ENCODE measurements around the gene TNPO3. TPM values are rescaled to one million over a fixed set of nuclear protein-coding genes. Genes with fewer than 3 reads are reported as not detected.

The TNPO3 gene
- total and polyA plus RNA-seq, 2 of the 4 experiments (the other 2 are of a cell fraction): 24.2 to 77.2 TPM

DNA sequence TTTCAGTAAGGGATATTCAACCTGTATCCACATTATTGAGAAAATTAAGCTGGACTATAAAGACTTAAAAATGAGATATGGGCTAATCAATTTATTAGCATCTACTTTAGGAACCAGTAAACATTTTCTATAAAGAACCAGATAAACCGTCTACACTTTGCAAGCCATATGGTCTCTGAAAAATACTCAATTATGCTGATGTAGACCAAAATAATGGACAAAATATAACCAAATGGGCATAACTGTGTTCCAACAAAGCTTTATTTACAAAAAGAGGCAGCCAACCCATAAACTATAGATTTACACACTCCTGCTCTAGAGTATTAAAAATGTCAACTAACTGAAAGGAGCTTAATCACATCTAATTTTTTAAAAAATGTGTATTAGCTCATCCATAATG lies 42.3 kb downstream of the TNPO3 start:
- H3K27me3 ChIP-seq (ENCODE audit: control insufficient read depth, insufficient read depth, low read length): no peaks in the 10 kb centered on the region
- H3K14ac ChIP-seq (replicated peaks; ENCODE audit: low read depth, low read length): no peak overlapping the region
- H3K4ac ChIP-seq (ENCODE audit: low read depth, low read length): no peak overlapping the region
- H3K9ac ChIP-seq (ENCODE audit: low read depth, low read length): no peak overlapping the region
- TF ChIP-seq POLR2A (IDR thresholded peaks at IDR 0.05; ENCODE audit: low read depth, low read length) (no peak), MAZ (IDR thresholded peaks at IDR 0.05; ENCODE audit: borderline replicate concordance, low read depth, low read length) (no peak), NFE2L2 (IDR thresholded peaks at IDR 0.05; ENCODE audit: low read depth, low read length) (no peak), RFX5 (IDR thresholded peaks at IDR 0.05; ENCODE audit: low read depth, low read length) (no peak)
- no peak overlapping the region for H3K4me2 ChIP-seq (ENCODE audit: low read depth, low read length)
- no peak overlapping the region for H3K23ac ChIP-seq (ENCODE audit: low read depth, low read length)
- H3K79me1 ChIP-seq (ENCODE audit: low read depth in 1 of 2, low read length in 2 of 2): peaks cover 16 to 25% of the 10 kb centered on the region in 2 experiments; a peak in 3 of 4 replicates
- no peak overlapping the region for H3K56ac ChIP-seq (ENCODE audit: extremely low read depth, insufficient read depth, low read length)
- dilution Hi-C loops (cut with HindIII; ENCODE audit: low sequenced_read_pairs, unreplicated experiment) (no loop called here), in situ Hi-C loops (cut with MboI; ENCODE audit: low sequenced_read_pairs) (no loop called here), intact Hi-C loops (cut with micrococcal nuclease) (no loop called here)
- ChIA-PET CTCF (interaction anchor here (0.6 kb wide), 1 partner anchor 197 kb away, joined by 3 read pairs; no protein-coding TSS in a partner anchor), POLR2A (ENCODE audit: unreplicated experiment) (no interaction called here)
- no peak overlapping the region for H2BK20ac ChIP-seq (ENCODE audit: low read depth, low read length)
- no peak overlapping the region for H4K91ac ChIP-seq (ENCODE audit: insufficient read depth, low read depth, low read length)
- H2BK15ac ChIP-seq (ENCODE audit: low read depth, low read length): no peak overlapping the region
- no peak for DNase-seq
- WGBS, 2 experiments (ENCODE audit: extremely low coverage in 2 of 2, insufficient read length in 1 of 2): no CpG with 5 or more reads among the region's 1 CpG
- no peak overlapping the region for H3K18ac ChIP-seq (ENCODE audit: low read depth, low read length)
- no peaks in the 10 kb centered on the region; the same call in 1 of the 2 replicates for H4K20me1 ChIP-seq (ENCODE audit: insufficient read depth, low read length)
- H3K9me1 ChIP-seq (ENCODE audit: insufficient read depth, low read length): 0 out of 2 replicates have a peak, but pooled peaks cover 3% of the 10 kb centered on the region
- no peaks in the 10 kb centered on the region for H3K9me3 ChIP-seq (ENCODE audit: control insufficient read depth, insufficient read depth, low read length)
- no peak overlapping the region for H2AFZ ChIP-seq (replicated peaks; ENCODE audit: low read length, poor library complexity)
- no peak overlapping the region for H3K27ac ChIP-seq (ENCODE audit: insufficient read depth, low read length)
- H2AK9ac ChIP-seq (replicated peaks; ENCODE audit: low read depth, low read length, poor library complexity): no peak overlapping the region
- H2AK5ac ChIP-seq (ENCODE audit: low read depth, low read length): no peak overlapping the region
- H2BK5ac ChIP-seq (ENCODE audit: low read depth, low read length, poor library complexity, severe bottlenecking): no peak overlapping the region
- no peak overlapping the region for H3K4me3 ChIP-seq (ENCODE audit: insufficient read depth, low read depth, low read length)
- no TSS peak for BruUV-seq (replicated peaks)
- H2BK120ac ChIP-seq (ENCODE audit: low read depth, low read length): no peak overlapping the region
- H4K8ac ChIP-seq (ENCODE audit: low read depth in 2 of 2, low read length in 2 of 2): no peak overlapping the region
- H4K5ac ChIP-seq (ENCODE audit: low read depth, low read length): no peak overlapping the region
- no peak for ATAC-seq (ENCODE audit: low read depth)
- peaks cover 17% of the 10 kb centered on the region for H3K36me3 ChIP-seq (ENCODE audit: control insufficient read depth, insufficient read depth, low read length)
- no peaks in the 10 kb centered on the region for H3K4me1 ChIP-seq (ENCODE audit: control insufficient read depth, insufficient read depth, low read length)
